H9 (cell line): ENCODE measurements around the gene SRPK2. TPM values are rescaled to one million over a fixed set of nuclear protein-coding genes. Genes with fewer than 3 reads are reported as not detected.

Experiments used
- DNase-seq: peaks from one replicate; pipeline ENCODE4 v3.0.0-alpha.2; 2017
- H2AFZ ChIP-seq: one replicate; pipeline ENCODE4 v1.6.1; 2013; ENCODE audit warnings: mild to moderate bottlenecking, low read length, control low read depth, moderate library complexity
- H2AK5ac ChIP-seq: 2 replicates; pipeline ENCODE4 v1.6.1; 2013; ENCODE audit warnings: low read length, control low read depth, mixed read lengths; ENCODE audit not compliant: insufficient read length
- H2BK120ac ChIP-seq: one replicate; pipeline ENCODE4 v1.6.1; 2013; ENCODE audit warnings: low read depth, mild to moderate bottlenecking, low read length, control low read depth, inconsistent platforms; ENCODE audit not compliant: poor library complexity, severe bottlenecking
- H2BK12ac ChIP-seq: 2 replicates; pipeline ENCODE4 v1.6.1; 2013; ENCODE audit warnings: low read length, control low read depth, mixed read lengths, low read depth; ENCODE audit not compliant: insufficient read length
- H2BK15ac ChIP-seq: 2 replicates; pipeline ENCODE4 v1.6.1; 2013; ENCODE audit warnings: low read depth, low read length, control low read depth
- H2BK20ac ChIP-seq: one replicate; pipeline ENCODE4 v1.6.1; 2013; ENCODE audit warnings: low read depth, mild to moderate bottlenecking, low read length, control low read depth, inconsistent platforms; ENCODE audit not compliant: poor library complexity, severe bottlenecking
- H2BK5ac ChIP-seq: 2 replicates; pipeline ENCODE4 v1.6.1; 2013; ENCODE audit warnings: low read length, control low read depth, mixed read lengths; ENCODE audit not compliant: insufficient read length
- H3K14ac ChIP-seq: 2 replicates; pipeline ENCODE4 v1.6.1; 2013; ENCODE audit warnings: low read length, control low read depth; ENCODE audit not compliant: insufficient read depth
- H3K18ac ChIP-seq: 2 replicates; pipeline ENCODE4 v1.6.1; 2013; ENCODE audit warnings: low read depth, mild to moderate bottlenecking, mixed read lengths, low read length, control low read depth; ENCODE audit not compliant: insufficient read length
- H3K23ac ChIP-seq: 2 replicates; pipeline ENCODE4 v1.6.1; 2013; ENCODE audit warnings: low read length, control low read depth, mixed read lengths, low read depth; ENCODE audit not compliant: insufficient read length
- H3K23me2 ChIP-seq: 2 replicates; pipeline ENCODE4 v1.6.1; 2013; ENCODE audit warnings: low read depth, mild to moderate bottlenecking, mixed read lengths, low read length, control low read depth; ENCODE audit not compliant: insufficient read length, poor library complexity, severe bottlenecking
- H3K27ac ChIP-seq: 2 replicates; pipeline ENCODE4 v1.5.1; 2013; ENCODE audit warnings: low read length, control low read depth, mixed read lengths, low read depth; ENCODE audit not compliant: insufficient read length
- H3K27me3 ChIP-seq: 2 replicates; pipeline ENCODE4 v1.6.1; 2013; ENCODE audit warnings: low read length, control low read depth, inconsistent platforms; ENCODE audit not compliant: insufficient read depth
- H3K4ac ChIP-seq: 2 replicates; pipeline ENCODE4 v1.6.1; 2013; ENCODE audit warnings: low read depth, mild to moderate bottlenecking, control low read depth, inconsistent platforms, low read length, moderate library complexity
- H3K4me1 ChIP-seq: 2 replicates; pipeline ENCODE4 v1.6.1; 2013; ENCODE audit warnings: low read length, control low read depth, inconsistent platforms; ENCODE audit not compliant: insufficient read depth
- H3K4me2 ChIP-seq: 2 replicates; pipeline ENCODE4 v1.6.1; 2013; ENCODE audit warnings: low read length, control low read depth, mixed read lengths; ENCODE audit not compliant: insufficient read length, insufficient read depth
- H3K56ac ChIP-seq: 2 replicates; pipeline ENCODE4 v1.6.1; 2013; ENCODE audit warnings: low read depth, mild to moderate bottlenecking, mixed read lengths, low read length, control low read depth; ENCODE audit not compliant: insufficient read length
- H3K79me1 ChIP-seq: 2 replicates; pipeline ENCODE4 v1.6.1; 2013; ENCODE audit warnings: low read depth, mild to moderate bottlenecking, moderate library complexity, low read length, control low read depth, inconsistent platforms; ENCODE audit not compliant: insufficient read depth, poor library complexity, severe bottlenecking
- H3K79me2 ChIP-seq: 2 replicates; pipeline ENCODE4 v1.6.1; 2013; ENCODE audit warnings: low read length, control low read depth, inconsistent platforms; ENCODE audit not compliant: insufficient read depth
- H3K9ac ChIP-seq: 2 replicates; pipeline ENCODE4 v1.6.1; 2013; ENCODE audit warnings: low read length, control low read depth, mixed read lengths; ENCODE audit not compliant: insufficient read length; ENCODE audit errors: extremely low read depth
- H3K9me3 ChIP-seq: one replicate; pipeline ENCODE4 v1.6.1; 2013; ENCODE audit warnings: low read depth, low read length, inconsistent platforms; ENCODE audit not compliant: control insufficient read depth
- H3T11ph ChIP-seq: one replicate; pipeline ENCODE4 v1.6.1; 2013; ENCODE audit warnings: mild to moderate bottlenecking, low read length, control low read depth, inconsistent platforms
- H4K20me1 ChIP-seq: one replicate; pipeline ENCODE4 v1.6.1; 2013; ENCODE audit not compliant: control insufficient read depth, insufficient read length, insufficient read depth
- H4K5ac ChIP-seq: 2 replicates; pipeline ENCODE4 v1.6.1; 2013; ENCODE audit warnings: low read depth, mild to moderate bottlenecking, mixed read lengths, low read length, control low read depth; ENCODE audit not compliant: insufficient read length
- H4K8ac ChIP-seq: replicated peaks from 2 replicates; pipeline ENCODE4 v1.6.1; 2013; ENCODE audit warnings: low read length, control low read depth, mixed read lengths, low read depth; ENCODE audit not compliant: insufficient read length
- H4K91ac ChIP-seq: 2 replicates; pipeline ENCODE4 v1.6.1; 2013; ENCODE audit warnings: low read depth, mild to moderate bottlenecking, moderate library complexity, mixed read lengths, low read length, control low read depth; ENCODE audit not compliant: insufficient read length
- H3K27ac Mint-ChIP-seq, 3 experiments: 2 replicates in 2 of 3; 3 replicates in 1 of 3; pipeline ENCODE4 v1.8.0; 2020 to 2021; ENCODE audit warnings: mixed read lengths in 3 of 3, mild to moderate bottlenecking in 1 of 3, moderate library complexity in 1 of 3
- H3K27me3 Mint-ChIP-seq: 2 replicates; pipeline ENCODE4 v1.8.0; 2021; ENCODE audit warnings: low read depth, mild to moderate bottlenecking, moderate library complexity, mixed read lengths
- H3K36me3 Mint-ChIP-seq, 3 experiments: 2 replicates in 2 of 3; 3 replicates in 1 of 3; pipeline ENCODE4 v1.8.0; 2020 to 2021; ENCODE audit warnings: low read depth in 3 of 3, mixed read lengths in 3 of 3; ENCODE audit not compliant: insufficient read depth in 1 of 3
- H3K4me1 Mint-ChIP-seq, 2 experiments: 2 replicates each; pipeline ENCODE4 v1.8.0; 2020; ENCODE audit warnings: mixed read lengths in 2 of 2
- H3K4me3 Mint-ChIP-seq, 2 experiments: 2 replicates in 1 of 2; 3 replicates in 1 of 2; pipeline ENCODE4 v1.8.0; 2020 to 2021; ENCODE audit warnings: mild to moderate bottlenecking in 2 of 2, mixed read lengths in 2 of 2, moderate library complexity in 1 of 2
- H3K9me3 Mint-ChIP-seq, 2 experiments: 2 replicates in 1 of 2; 3 replicates in 1 of 2; pipeline ENCODE4 v1.8.0; 2020; ENCODE audit warnings: mild to moderate bottlenecking in 2 of 2, mixed read lengths in 2 of 2, moderate library complexity in 1 of 2
- CTCF ChIP-seq: fragments of 200-600 bp; sonication (generic); conservative IDR thresholded peaks from 3 replicates; pipeline ENCODE4 v1.8.0; 2021; ENCODE audit warnings: antibody characterized with exemption, mild to moderate bottlenecking
- WGBS: extraction: QIAGEN DNeasy Blood & Tissue Kit; methylation state at CpG from one replicate; pipeline ENCODE4 v1.1.7; 2013; ENCODE audit warnings: missing lambda C conversion rate, low lambda C conversion rate, mixed read lengths; ENCODE audit not compliant: insufficient read length; ENCODE audit errors: extremely low coverage; 5-methylcytosine and 5-hydroxymethylcytosine counted together
- total RNA-seq: library from RNA; stranded (reverse); gene quantifications from 2 replicates; pipeline ENCODE4 v1.2.1, GENCODE V29; 2021

Gene SRPK2
- total RNA-seq, 1 experiment from 2014 or later = 41.1 TPM

GRCh38 chr7:105189859-105190492 is 198.7 kb downstream of the SRPK2 start:
- Histone ChIP-seq H3K79me2 (no peaks in the 10 kb centered on the region), H4K91ac (no peak overlapping the region), H3K18ac (no peak overlapping the region), H2BK20ac (no peak overlapping the region), H3K27ac (no peak overlapping the region), H3K9me3 (no peaks in the 10 kb centered on the region), H4K8ac (no peak overlapping the region), H3K9ac (no peak overlapping the region), H3K4ac (no peak overlapping the region), H3K4me1 (no peaks in the 10 kb centered on the region), H3K79me1 (no peaks in the 10 kb centered on the region), H3K23ac (no peak overlapping the region), H3K14ac (no peak overlapping the region), H2AFZ (no peak overlapping the region), H2BK15ac (no peak overlapping the region), H3T11ph (no peak overlapping the region), H2AK5ac (no peak overlapping the region), H2BK12ac (no peak overlapping the region), H3K23me2 (no peaks in the 10 kb centered on the region), H2BK5ac (no peak overlapping the region), H3K56ac (no peak overlapping the region), H3K27me3 (no peaks in the 10 kb centered on the region), H2BK120ac (no peak overlapping the region), H4K5ac (no peak overlapping the region), H3K4me2 (no peak overlapping the region), H4K20me1 (no peaks in the 10 kb centered on the region)
- Mint-ChIP-seq H3K4me3 (no peak overlapping the region), H3K27ac (no peak overlapping the region; a peak in 1 of 7 replicates), H3K4me1 (no peaks in the 10 kb centered on the region), H3K27me3 (no peaks in the 10 kb centered on the region), H3K36me3 (no peaks in the 10 kb centered on the region), H3K9me3 (no peaks in the 10 kb centered on the region)
- no CpG with 5 or more reads among the region's 8 CpGs for WGBS
- DNase-seq = no peak
- no peak for TF ChIP-seq CTCF
